NCI-H1092 (cell line): ENCODE data around the gene PRKN.

ENCODE experiments used
- DNase-seq: peaks from one replicate; lab custom pipeline; 2025; lab: John Stamatoyannopoulos, UW

Gene PRKN

DNA sequence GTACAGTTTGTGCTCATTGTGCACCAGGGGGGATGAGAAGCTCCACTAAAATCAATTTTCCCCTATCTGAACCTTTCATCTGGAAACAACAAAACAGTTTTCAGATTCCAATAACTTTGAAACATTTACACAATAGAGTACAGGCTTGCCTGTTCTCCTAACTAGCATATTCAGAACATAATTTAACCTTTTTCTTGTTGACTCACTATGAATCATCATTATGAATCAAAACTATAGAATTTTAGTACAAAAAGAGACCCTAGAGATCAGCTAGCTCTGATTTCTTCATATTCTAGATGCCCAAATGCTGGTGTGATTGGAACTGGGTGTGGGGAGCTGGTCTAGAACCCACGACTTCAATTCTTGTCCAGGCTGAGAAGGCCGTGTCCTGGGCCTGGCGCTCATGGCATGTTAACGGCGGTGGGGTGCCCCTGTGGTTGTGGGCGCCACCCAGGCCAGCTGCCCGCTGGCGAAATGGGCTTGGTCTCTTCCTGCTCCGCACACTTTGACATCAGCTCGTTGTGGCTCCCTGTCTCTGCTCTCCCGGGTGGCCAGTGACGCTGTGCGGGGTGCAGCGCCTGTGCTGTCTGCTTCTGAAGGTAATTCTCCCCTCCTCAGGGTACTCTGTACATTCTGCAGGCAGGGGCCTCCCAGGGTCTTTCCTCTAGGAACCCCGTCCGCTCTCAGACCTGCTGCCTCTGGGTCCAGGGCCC, 1423.8 kb downstream of the PRKN start:
- no peak for DNase-seq

DNA sequence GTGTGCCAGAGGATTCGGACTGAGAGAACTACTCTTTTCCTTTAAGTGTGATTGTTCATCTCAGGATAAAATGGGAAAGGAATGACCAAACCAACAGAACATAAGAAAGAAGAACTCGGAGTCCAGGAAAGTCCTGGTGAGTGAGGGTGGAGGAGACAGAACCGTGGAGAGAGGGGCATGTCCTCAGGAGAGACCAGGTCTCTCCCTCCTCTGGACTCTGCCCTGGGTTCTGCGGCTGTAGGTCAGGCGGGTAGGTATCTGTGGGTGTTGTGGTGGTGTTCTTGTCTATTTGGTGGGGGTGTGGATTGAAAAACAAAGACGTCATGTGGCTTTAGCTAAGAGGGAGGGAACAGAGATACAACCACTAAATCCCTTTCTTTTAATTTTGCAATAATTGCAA, 1424.6 kb downstream of the PRKN start:
- no peak for DNase-seq

DNA sequence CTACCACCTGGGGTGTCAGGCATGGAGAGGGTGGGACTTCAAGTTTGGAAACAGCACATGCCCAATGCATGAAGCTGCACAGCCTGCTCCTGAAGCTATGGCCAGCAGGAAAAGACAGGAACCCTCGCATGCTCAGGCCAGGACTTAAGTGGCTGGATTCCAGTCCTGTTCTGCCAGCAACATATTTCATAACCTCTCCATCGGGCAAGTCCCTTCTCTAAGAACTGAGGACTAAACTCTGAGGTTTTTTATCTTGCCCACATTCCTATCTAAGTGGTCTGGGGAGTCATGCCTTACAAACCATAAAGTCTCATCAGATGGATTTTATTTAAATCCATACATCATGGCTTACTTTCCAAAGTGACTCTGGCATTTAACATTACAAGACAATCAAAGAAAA, 1426.2 kb downstream of the PRKN start:
- DNase-seq = no peak

DNA sequence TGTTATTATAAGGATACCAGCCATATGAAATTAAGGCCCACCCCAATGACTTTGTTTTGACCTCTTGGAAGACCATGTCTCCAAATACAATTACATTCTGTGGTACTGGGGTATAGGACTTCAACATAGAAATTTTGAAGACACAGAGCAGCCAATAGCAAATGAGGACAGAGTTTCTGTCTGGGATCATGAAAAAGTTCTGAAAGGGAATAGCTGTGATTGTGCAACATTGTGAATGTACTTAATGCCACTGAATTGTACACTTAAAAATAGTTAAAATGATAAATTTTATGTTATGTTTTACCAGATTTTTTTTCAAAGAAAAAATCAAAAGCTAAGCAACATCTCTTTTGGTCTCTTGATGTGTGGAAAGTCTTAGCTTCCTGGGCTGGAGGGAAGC, 1426.7 kb downstream of the PRKN start:
- DNase-seq = no peak

DNA sequence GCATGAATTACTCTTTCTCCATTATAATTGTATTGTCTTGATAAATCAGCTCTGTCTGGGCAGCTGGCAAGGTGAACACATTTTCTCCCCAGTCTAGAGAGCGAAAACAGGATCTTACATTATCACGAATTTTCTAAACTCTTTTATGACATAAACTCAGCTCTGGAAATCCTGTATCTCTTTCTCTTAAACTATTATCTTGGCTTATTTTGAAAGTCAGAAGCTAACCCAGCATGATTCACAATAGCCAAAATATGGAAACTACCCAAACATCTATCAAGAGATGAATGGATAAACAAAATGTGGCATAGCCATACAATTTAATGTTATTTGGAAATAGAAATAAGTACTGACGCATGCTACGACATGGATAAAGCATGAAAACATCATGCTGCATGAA, 1427.8 kb downstream of the PRKN start:
- no peak for DNase-seq
